Hepatocyte (in vitro differentiated cells): ENCODE data around the gene CAV2.

ENCODE experiments used
- EZH2 ChIP-seq: fragments of 200-600 bp; sonication (generic); IDR thresholded peaks from 2 replicates; pipeline ENCODE4 v1.6.1; 2016; ENCODE audit warnings: antibody characterized with exemption, mild to moderate bottlenecking, borderline replicate concordance
- EZH2phosphoT487 ChIP-seq: fragments of 200-600 bp; sonication (generic); IDR thresholded peaks from one replicate; pipeline ENCODE4 v1.6.1; 2018; ENCODE audit warnings: antibody characterized with exemption, mild to moderate bottlenecking, low read depth, moderate library complexity; ENCODE audit not compliant: unreplicated experiment, severe bottlenecking
- TF ChIP-seq, protein P1 (sequence below): fragments of 200-600 bp; sonication (generic); IDR thresholded peaks from 2 replicates; pipeline ENCODE4 v1.5.1; 2016; ENCODE audit warnings: antibody characterized with exemption, mild to moderate bottlenecking; ENCODE audit not compliant: poor library complexity

DNA sequence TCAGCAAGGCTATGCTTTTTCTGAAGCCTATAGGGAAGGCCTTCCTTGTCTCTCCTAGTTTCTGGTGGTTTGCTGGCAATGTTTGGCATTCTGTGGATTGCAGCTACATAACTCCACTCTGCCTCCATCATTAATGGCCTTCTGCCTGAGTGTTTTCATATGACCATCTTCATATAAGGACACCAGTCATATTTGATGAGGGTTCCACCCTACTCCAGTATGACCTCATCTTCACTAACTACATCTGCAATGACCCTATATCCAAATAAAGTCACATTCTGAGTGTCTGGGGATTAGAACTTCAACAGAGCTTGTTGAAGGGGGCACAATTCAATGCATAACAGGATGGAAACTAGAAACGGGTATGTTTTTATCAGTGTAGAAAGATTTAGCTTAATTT is 47.4 kb downstream of the CAV2 start:
- no peak for TF ChIP-seq EZH2phosphoT487
- TF ChIP-seq, protein P1, sequence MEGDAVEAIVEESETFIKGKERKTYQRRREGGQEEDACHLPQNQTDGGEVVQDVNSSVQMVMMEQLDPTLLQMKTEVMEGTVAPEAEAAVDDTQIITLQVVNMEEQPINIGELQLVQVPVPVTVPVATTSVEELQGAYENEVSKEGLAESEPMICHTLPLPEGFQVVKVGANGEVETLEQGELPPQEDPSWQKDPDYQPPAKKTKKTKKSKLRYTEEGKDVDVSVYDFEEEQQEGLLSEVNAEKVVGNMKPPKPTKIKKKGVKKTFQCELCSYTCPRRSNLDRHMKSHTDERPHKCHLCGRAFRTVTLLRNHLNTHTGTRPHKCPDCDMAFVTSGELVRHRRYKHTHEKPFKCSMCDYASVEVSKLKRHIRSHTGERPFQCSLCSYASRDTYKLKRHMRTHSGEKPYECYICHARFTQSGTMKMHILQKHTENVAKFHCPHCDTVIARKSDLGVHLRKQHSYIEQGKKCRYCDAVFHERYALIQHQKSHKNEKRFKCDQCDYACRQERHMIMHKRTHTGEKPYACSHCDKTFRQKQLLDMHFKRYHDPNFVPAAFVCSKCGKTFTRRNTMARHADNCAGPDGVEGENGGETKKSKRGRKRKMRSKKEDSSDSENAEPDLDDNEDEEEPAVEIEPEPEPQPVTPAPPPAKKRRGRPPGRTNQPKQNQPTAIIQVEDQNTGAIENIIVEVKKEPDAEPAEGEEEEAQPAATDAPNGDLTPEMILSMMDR: no peak
- no peak for TF ChIP-seq EZH2
